ENCODE results near the gene CHRNB1.
A peak's percentile ranks its signal among the peaks of the same experiment; 100 is the strongest.
"Not testable (repeated sequence)": the region's sequence is repeated elsewhere in the genome, so short reads cannot be mapped to it uniquely, and the experiment has no call there.

The CHRNB1 gene

DNA sequence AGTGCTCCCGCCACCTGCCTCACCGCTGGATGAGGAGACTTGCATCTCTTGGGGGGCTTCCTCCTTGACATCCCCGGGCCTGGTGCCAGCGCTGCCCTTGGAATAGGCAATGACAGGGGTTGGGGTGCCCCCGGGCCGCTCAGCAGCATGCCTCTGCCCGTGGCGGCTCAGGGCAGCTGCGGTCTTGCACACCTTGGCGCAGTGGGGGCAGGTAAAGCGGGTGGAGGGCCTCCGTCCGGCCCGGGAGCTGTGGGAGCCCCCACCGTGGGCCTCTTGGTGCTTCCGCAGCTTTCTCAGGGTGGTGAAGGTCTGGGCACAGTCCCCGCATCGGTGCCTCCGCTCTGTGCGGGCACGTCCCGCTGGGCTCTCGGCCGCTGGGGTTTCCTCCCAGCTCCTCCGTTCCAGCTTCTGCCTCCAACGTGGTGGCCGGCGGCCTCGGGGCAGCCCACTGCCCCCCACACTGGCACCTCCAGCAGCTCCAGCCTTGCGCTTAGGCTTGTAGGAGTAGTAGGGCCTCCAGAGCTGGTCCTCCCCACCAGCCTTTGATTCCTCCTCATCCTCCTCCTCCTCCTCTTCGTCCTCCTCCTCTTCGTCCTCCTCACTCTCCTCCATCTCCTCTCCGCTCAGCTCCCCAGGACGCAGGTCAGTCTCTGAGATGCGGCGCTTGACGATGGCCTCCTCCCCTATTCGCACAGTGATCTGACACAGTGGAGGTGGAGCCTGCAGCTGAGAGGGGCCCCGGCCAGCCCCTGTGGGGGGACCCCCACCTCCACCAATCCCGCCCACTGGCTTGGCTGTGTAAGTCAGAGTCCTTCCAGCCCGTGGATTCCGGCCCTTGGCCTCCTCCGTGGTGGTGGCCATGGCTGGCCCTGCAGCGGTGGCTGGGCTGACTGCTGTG lies 17.9 kb downstream of the CHRNB1 start:
- Mint-ChIP-seq H3K4me3 (no peak overlapping the region), H3K36me3 (ENCODE audit: low read depth) (peaks cover 65% of the 10 kb centered on the region), H3K9me3 (no peaks in the 10 kb centered on the region), H3K4me1 (ENCODE audit: low read depth) (peaks cover 28% of the 10 kb centered on the region), H3K27me3 (no peaks in the 10 kb centered on the region), H3K27ac (no peak overlapping the region)
- intact Hi-C loops (cut with micrococcal nuclease): no loop called here

GRCh38 chr17:7463372-7463846 lies 18.5 kb downstream of the CHRNB1 start:
- Mint-ChIP-seq H3K4me1 (ENCODE audit: low read depth) (peaks cover 35% of the 10 kb centered on the region), H3K27ac (no peak overlapping the region), H3K4me3 (no peak overlapping the region), H3K27me3 (no peaks in the 10 kb centered on the region), H3K9me3 (no peaks in the 10 kb centered on the region), H3K36me3 (ENCODE audit: low read depth) (peaks cover 72% of the 10 kb centered on the region)
- intact Hi-C loops (cut with micrococcal nuclease): no loop called here

DNA sequence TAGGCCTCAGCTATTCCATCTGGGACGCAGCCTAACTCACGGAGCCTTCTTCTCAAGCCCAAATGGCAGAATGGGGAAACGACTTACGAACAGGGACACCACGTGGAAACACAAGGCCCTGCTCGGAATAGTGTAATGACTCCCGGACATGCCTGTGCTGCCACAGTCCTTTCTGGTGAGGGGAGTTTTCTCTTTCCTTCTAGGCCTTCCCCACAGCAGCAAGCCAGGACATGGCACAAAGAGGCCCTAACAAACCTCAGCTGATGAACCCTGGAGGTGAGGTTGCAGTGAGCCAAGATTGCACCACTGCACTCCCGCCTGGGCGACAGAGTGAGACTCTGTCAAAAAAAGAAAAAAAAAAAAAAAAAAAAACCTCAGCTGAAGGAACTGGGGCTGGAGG lies 19.2 kb downstream of the CHRNB1 start:
- Mint-ChIP-seq H3K27me3 (no peaks in the 10 kb centered on the region), H3K36me3 (ENCODE audit: low read depth) (peaks cover 78% of the 10 kb centered on the region), H3K4me1 (ENCODE audit: low read depth) (peaks cover 40% of the 10 kb centered on the region), H3K9me3 (no peaks in the 10 kb centered on the region), H3K4me3 (no peak overlapping the region), H3K27ac (no peak overlapping the region)
- intact Hi-C loops (cut with micrococcal nuclease): no loop called here

GRCh38 chr17:7465597-7466275 lies 20.9 kb downstream of the CHRNB1 start:
- intact Hi-C loops (cut with micrococcal nuclease): no loop called here
- H3K9me3 Mint-ChIP-seq: no peaks in the 10 kb centered on the region
- no peak overlapping the region for H3K4me3 Mint-ChIP-seq
- H3K36me3 Mint-ChIP-seq (ENCODE audit: low read depth): peaks cover 78% of the 10 kb centered on the region
- H3K4me1 Mint-ChIP-seq (ENCODE audit: low read depth): peaks cover 40% of the 10 kb centered on the region
- H3K27ac Mint-ChIP-seq: peak overlapping the region; percentile 87
- no peaks in the 10 kb centered on the region for H3K27me3 Mint-ChIP-seq

DNA sequence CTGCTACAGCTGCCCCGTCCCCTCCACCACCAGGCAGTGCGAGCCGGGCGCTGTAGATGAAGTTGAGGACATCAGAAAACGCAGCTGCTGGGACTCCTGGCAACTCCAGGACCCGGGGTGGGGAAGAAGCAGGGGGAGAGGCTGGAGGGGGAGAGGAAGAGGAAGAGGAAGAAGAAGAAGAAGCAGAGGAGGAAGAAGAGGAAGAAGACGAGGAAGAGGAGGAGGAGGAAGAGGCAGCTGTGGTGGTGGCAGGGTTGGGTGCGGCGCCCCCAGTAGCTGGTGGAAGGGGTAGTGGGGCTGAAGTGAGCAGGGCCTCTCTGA lies 21.4 kb downstream of the CHRNB1 start:
- no peaks in the 10 kb centered on the region for H3K27me3 Mint-ChIP-seq
- peaks cover 73% of the 10 kb centered on the region for H3K36me3 Mint-ChIP-seq (ENCODE audit: low read depth)
- H3K27ac Mint-ChIP-seq: peak overlapping the region; percentile 87
- H3K4me1 Mint-ChIP-seq (ENCODE audit: low read depth): peaks cover 35% of the 10 kb centered on the region
- H3K4me3 Mint-ChIP-seq: peak overlapping the region; percentile 35
- intact Hi-C loops (cut with micrococcal nuclease): no loop called here
- no peaks in the 10 kb centered on the region for H3K9me3 Mint-ChIP-seq

DNA sequence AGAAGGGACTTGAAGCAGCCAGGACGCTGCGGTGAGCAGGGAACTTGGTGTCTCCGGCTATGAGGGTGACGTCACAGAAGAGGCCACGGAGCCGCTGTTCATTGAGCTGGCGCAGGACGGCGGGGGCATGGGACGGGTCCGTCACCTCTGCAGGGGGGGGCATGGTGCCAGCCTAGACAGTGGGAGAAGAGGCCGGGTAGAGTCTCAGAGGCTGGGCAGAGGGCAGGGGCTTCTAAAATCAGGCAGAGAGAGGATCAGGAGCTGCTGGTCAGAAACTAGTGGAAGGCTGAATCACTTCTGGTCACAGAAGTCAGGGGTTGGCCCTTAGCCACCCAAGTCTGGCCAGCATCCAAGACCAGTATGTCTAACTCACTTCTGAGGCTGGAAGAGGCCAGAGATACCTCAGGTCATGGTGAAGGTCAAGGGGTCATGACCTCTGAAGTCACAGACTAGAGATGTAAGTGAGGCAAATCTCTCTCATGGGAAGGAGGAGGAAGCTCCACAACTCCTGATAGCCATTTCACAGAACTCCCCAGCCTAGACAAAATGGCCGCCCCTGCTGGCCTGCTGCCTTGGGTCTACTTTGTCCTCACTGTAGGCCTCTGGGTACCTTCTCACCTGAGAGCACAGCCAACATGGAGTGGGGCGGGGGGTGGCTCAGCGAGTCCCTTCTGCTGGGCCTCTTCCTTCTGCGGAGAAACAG lies 21.9 kb downstream of the CHRNB1 start:
- H3K27ac Mint-ChIP-seq: peak overlapping the region; percentile 87
- peak overlapping the region; percentile 38 for H3K4me3 Mint-ChIP-seq
- H3K9me3 Mint-ChIP-seq: no peaks in the 10 kb centered on the region
- H3K4me1 Mint-ChIP-seq (ENCODE audit: low read depth): peaks cover 39% of the 10 kb centered on the region
- H3K27me3 Mint-ChIP-seq: no peaks in the 10 kb centered on the region
- intact Hi-C loops (cut with micrococcal nuclease): no loop called here
- peaks cover 68% of the 10 kb centered on the region for H3K36me3 Mint-ChIP-seq (ENCODE audit: low read depth)

GRCh38 chr17:7467498-7467897 lies 22.6 kb downstream of the CHRNB1 start:
- Mint-ChIP-seq H3K27me3 (no peaks in the 10 kb centered on the region), H3K9me3 (no peaks in the 10 kb centered on the region), H3K4me3 (no peak overlapping the region), H3K36me3 (ENCODE audit: low read depth) (peaks cover 61% of the 10 kb centered on the region), H3K4me1 (ENCODE audit: low read depth) (peaks cover 44% of the 10 kb centered on the region), H3K27ac (peak overlapping the region; percentile 87)
- intact Hi-C loops (cut with micrococcal nuclease): no loop called here

- Mint-ChIP-seq H3K4me3 (no peak overlapping the region), H3K4me1 (ENCODE audit: low read depth) (peaks cover 44% of the 10 kb centered on the region), H3K9me3 (no peaks in the 10 kb centered on the region), H3K27me3 (no peaks in the 10 kb centered on the region), H3K27ac (no peak overlapping the region), H3K36me3 (ENCODE audit: low read depth) (peaks cover 53% of the 10 kb centered on the region)
- intact Hi-C loops (cut with micrococcal nuclease): no loop called here
Measured at GRCh38 chr17:7468290-7468689, 23.4 kb downstream of the CHRNB1 start.

- Mint-ChIP-seq H3K4me1 (ENCODE audit: low read depth) (peaks cover 44% of the 10 kb centered on the region), H3K4me3 (no peak overlapping the region), H3K27ac (no peak overlapping the region), H3K36me3 (ENCODE audit: low read depth) (peaks cover 47% of the 10 kb centered on the region), H3K9me3 (no peaks in the 10 kb centered on the region), H3K27me3 (no peaks in the 10 kb centered on the region)
- intact Hi-C loops (cut with micrococcal nuclease): no loop called here
Measured at GRCh38 chr17:7468804-7469389, 24.0 kb downstream of the CHRNB1 start.

DNA sequence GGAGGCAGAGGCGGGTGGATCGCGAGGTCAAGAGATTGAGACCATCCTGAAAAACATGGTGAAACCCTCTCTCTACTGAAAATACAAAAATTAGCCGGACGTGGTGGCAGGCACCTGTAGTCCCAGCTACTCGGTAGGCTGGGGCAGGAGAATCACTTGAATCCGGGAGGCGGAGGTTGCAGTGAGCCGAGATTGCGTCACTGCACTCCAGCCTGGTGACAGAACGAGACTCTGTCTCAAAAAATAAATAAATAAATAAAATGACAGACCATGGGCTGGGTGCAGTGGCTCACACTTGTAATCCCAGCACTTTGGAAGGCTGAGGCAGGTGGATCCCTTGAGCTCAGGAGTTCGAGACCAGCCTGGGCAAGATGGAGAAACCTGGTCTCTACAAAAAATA lies 25.0 kb downstream of the CHRNB1 start:
- intact Hi-C loops (cut with micrococcal nuclease); H3K27ac Mint-ChIP-seq; H3K9me3 Mint-ChIP-seq; H3K27me3 Mint-ChIP-seq; H3K4me3 Mint-ChIP-seq: not testable (repeated sequence)
- peaks cover 44% of the 10 kb centered on the region for H3K4me1 Mint-ChIP-seq (ENCODE audit: low read depth)
- H3K36me3 Mint-ChIP-seq (ENCODE audit: low read depth): peaks cover 44% of the 10 kb centered on the region

GRCh38 chr17:7470457-7470973 lies 25.7 kb downstream of the CHRNB1 start:
- H3K9me3 Mint-ChIP-seq; intact Hi-C loops (cut with micrococcal nuclease); H3K27me3 Mint-ChIP-seq; H3K27ac Mint-ChIP-seq; H3K4me3 Mint-ChIP-seq: not testable (repeated sequence)
- peaks cover 42% of the 10 kb centered on the region for H3K36me3 Mint-ChIP-seq (ENCODE audit: low read depth)
- peaks cover 47% of the 10 kb centered on the region for H3K4me1 Mint-ChIP-seq (ENCODE audit: low read depth)

GRCh38 chr17:7471729-7472128 lies 26.9 kb downstream of the CHRNB1 start:
- H3K9me3 Mint-ChIP-seq: no peaks in the 10 kb centered on the region
- intact Hi-C loops (cut with micrococcal nuclease): no loop called here
- peak overlapping the region; percentile 63 for H3K27ac Mint-ChIP-seq
- no peak overlapping the region for H3K4me3 Mint-ChIP-seq
- peaks cover 47% of the 10 kb centered on the region for H3K4me1 Mint-ChIP-seq (ENCODE audit: low read depth)
- no peaks in the 10 kb centered on the region for H3K27me3 Mint-ChIP-seq
- peaks cover 30% of the 10 kb centered on the region for H3K36me3 Mint-ChIP-seq (ENCODE audit: low read depth)

DNA sequence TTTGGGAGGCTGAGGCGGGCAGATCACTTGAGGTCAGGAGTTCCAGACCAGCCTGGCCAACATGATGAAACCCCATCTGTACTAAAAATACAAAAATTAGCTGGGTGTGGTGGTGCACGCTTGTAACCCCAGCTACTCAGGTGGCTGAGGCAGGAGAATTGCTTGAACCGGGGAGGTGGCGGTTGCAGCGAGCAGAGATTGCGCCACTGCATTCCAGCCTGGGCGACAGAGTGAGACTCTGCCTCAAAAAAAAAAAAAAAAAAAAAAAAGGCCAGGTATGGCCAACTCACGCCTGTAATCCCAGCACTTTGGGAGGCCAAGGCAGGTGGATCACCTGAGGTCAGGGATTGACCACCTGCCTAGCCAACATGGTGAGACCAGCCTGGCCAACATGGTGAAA lies 29.9 kb downstream of the CHRNB1 start:
- peaks cover 49% of the 10 kb centered on the region for H3K4me1 Mint-ChIP-seq (ENCODE audit: low read depth)
- H3K9me3 Mint-ChIP-seq; H3K27ac Mint-ChIP-seq; H3K36me3 Mint-ChIP-seq (ENCODE audit: low read depth); H3K27me3 Mint-ChIP-seq; H3K4me3 Mint-ChIP-seq; intact Hi-C loops (cut with micrococcal nuclease): not testable (repeated sequence)

Measured in dendritic cell treated with granulocyte-macrophage colony-stimulating factor and Interleukin-4, amounts not matched to agents 40 ng/mL and 50 ng/mL, for 4 days (primary cell).